Measurements from ENCODE around the gene CHIA. TPM values are rescaled to one million over a fixed set of nuclear protein-coding genes. Genes with fewer than 3 reads are reported as not detected.
"Not testable (repeated sequence)": the region's sequence is repeated elsewhere in the genome, so short reads cannot be mapped to it uniquely, and the experiment has no call there.

CHIA gene
- total and polyA plus RNA-seq, 4 donors: 0.06 TPM; not detected in 3

GRCh38 chr1:111360257-111360656 lies 69.6 kb downstream of the CHIA start:
- not testable (repeated sequence) for H3K9me3 ChIP-seq (ENCODE audit: control insufficient read depth in 4 of 4, low read length in 3 of 4); H3K9ac ChIP-seq (ENCODE audit: low read depth in 1 of 2, low read length in 2 of 2); H3K4me3 ChIP-seq (ENCODE audit: low read depth in 1 of 3, low read length in 3 of 3); DNase-seq (ENCODE audit: low spot score); H3K27ac ChIP-seq (ENCODE audit: low read depth in 1 of 2, low read length in 2 of 2); H3K27me3 ChIP-seq (ENCODE audit: control insufficient read depth in 4 of 4, insufficient read depth in 4 of 4, low read length in 3 of 4); H3K4me1 ChIP-seq (ENCODE audit: control insufficient read depth in 4 of 4, insufficient read depth in 4 of 4, low read length in 3 of 4); H3K36me3 ChIP-seq (ENCODE audit: control insufficient read depth in 4 of 4, insufficient read depth in 3 of 4, low read depth in 1 of 4, low read length in 3 of 4)
- 62% methylated on average over 4 of the region's 4 CpGs for WGBS

- no peak overlapping the region for H3K27ac ChIP-seq (ENCODE audit: low read depth in 1 of 2, low read length in 2 of 2)
- no peak overlapping the region for H3K9ac ChIP-seq (ENCODE audit: low read depth in 1 of 2, low read length in 2 of 2)
- H3K27me3 ChIP-seq (ENCODE audit: control insufficient read depth in 4 of 4, insufficient read depth in 4 of 4, low read length in 3 of 4): peaks cover 0 to 3% (median 0%) of the 10 kb centered on the region in 4 donors
- DNase-seq (ENCODE audit: low spot score): no peak
- H3K4me3 ChIP-seq (ENCODE audit: low read depth in 1 of 3, low read length in 3 of 3): no peak overlapping the region
- 82% methylated on average over 9 of the region's 9 CpGs for WGBS
- no peaks in the 10 kb centered on the region for H3K36me3 ChIP-seq (ENCODE audit: control insufficient read depth in 4 of 4, insufficient read depth in 3 of 4, low read depth in 1 of 4, low read length in 3 of 4)
- TF ChIP-seq REST (IDR thresholded peaks at IDR 0.05): no peak
- no peak for TF ChIP-seq MAX (IDR thresholded peaks at IDR 0.05)
- H3K9me3 ChIP-seq (ENCODE audit: control insufficient read depth in 4 of 4, low read length in 3 of 4): no peaks in the 10 kb centered on the region
- no peaks in the 10 kb centered on the region for H3K4me1 ChIP-seq (ENCODE audit: control insufficient read depth in 4 of 4, insufficient read depth in 4 of 4, low read length in 3 of 4)
These were observed 71.1 kb downstream of the CHIA start for GRCh38 chr1:111361761-111362160.

GRCh38 chr1:111364690-111365089 lies 74.0 kb downstream of the CHIA start:
- H3K9ac ChIP-seq (ENCODE audit: low read depth in 1 of 2, low read length in 2 of 2): no peak overlapping the region
- no peak for TF ChIP-seq CTCF (IDR thresholded peaks at IDR 0.05; ENCODE audit: low read depth, low read length, missing input control)
- H3K27ac ChIP-seq (ENCODE audit: low read depth in 1 of 2, low read length in 2 of 2): no peak overlapping the region
- H3K27me3 ChIP-seq (ENCODE audit: control insufficient read depth in 4 of 4, insufficient read depth in 4 of 4, low read length in 3 of 4): peaks cover 0 to 15% (median 0%) of the 10 kb centered on the region in 4 donors
- H3K4me1 ChIP-seq (ENCODE audit: control insufficient read depth in 4 of 4, insufficient read depth in 4 of 4, low read length in 3 of 4): no peaks in the 10 kb centered on the region
- DNase-seq (ENCODE audit: low spot score): no peak
- 41% methylated on average over 4 of the region's 4 CpGs for WGBS
- H3K36me3 ChIP-seq (ENCODE audit: control insufficient read depth in 4 of 4, insufficient read depth in 3 of 4, low read depth in 1 of 4, low read length in 3 of 4): no peaks in the 10 kb centered on the region
- H3K9me3 ChIP-seq (ENCODE audit: control insufficient read depth in 4 of 4, low read length in 3 of 4): no peaks in the 10 kb centered on the region
- H3K4me3 ChIP-seq (ENCODE audit: low read depth in 1 of 3, low read length in 3 of 3): no peak overlapping the region

- Histone ChIP-seq H3K9me3 (ENCODE audit: control insufficient read depth in 4 of 4, low read length in 3 of 4) (no peaks in the 10 kb centered on the region), H3K36me3 (ENCODE audit: control insufficient read depth in 4 of 4, insufficient read depth in 3 of 4, low read depth in 1 of 4, low read length in 3 of 4) (no peaks in the 10 kb centered on the region), H3K4me3 (ENCODE audit: low read depth in 1 of 3, low read length in 3 of 3) (no peak overlapping the region), H3K27ac (ENCODE audit: low read depth in 1 of 2, low read length in 2 of 2) (no peak overlapping the region), H3K4me1 (ENCODE audit: control insufficient read depth in 4 of 4, insufficient read depth in 4 of 4, low read length in 3 of 4) (no peaks in the 10 kb centered on the region), H3K9ac (ENCODE audit: low read depth in 1 of 2, low read length in 2 of 2) (no peak overlapping the region), H3K27me3 (ENCODE audit: control insufficient read depth in 4 of 4, insufficient read depth in 4 of 4, low read length in 3 of 4) (peaks cover 0 to 19% (median 0%) of the 10 kb centered on the region in 4 donors)
- 75% methylated on average over 1 of the region's 1 CpG for WGBS
- no peak for DNase-seq (ENCODE audit: low spot score)
- TF ChIP-seq FOXA1 (IDR thresholded peaks at IDR 0.05) (no peak), ZBTB33 (IDR thresholded peaks at IDR 0.05) (no peak), EGR1 (IDR thresholded peaks at IDR 0.05; ENCODE audit: low read depth in 2 of 2) (no peak), MAX (IDR thresholded peaks at IDR 0.05) (no peak), CTCF (IDR thresholded peaks at IDR 0.05; ENCODE audit: low read depth, low read length, missing input control) (no peak), HNF4G (IDR thresholded peaks at IDR 0.05) (no peak)
These were observed 75.6 kb downstream of the CHIA start for GRCh38 chr1:111366256-111366655.

Data from liver (tissue), 9 donors.